NB4 (cell line): ENCODE results near the gene PHF14.

ENCODE experiments used
- DNase-seq: peaks from one replicate; pipeline ENCODE4 v3.0.0; 2010; ENCODE audit warnings: low read depth
- H3K4me3 ChIP-seq: one replicate; pipeline ENCODE4 v1.5.1; 2011; ENCODE audit warnings: mild to moderate bottlenecking, low read depth, low read length, moderate library complexity
- MYC ChIP-seq: IDR thresholded peaks from 2 replicates; pipeline ENCODE4 v1.6.1; 2011; ENCODE audit warnings: low read depth, low read length
- POLR2A ChIP-seq: IDR thresholded peaks from 2 replicates; pipeline ENCODE4 v1.6.1; 2011; ENCODE audit warnings: mild to moderate bottlenecking; ENCODE audit not compliant: insufficient read length; ENCODE audit errors: extremely low read depth
- TF ChIP-seq, protein P1 (sequence below): IDR thresholded peaks from 2 replicates; pipeline ENCODE4 v1.6.1; 2011; ENCODE audit warnings: low read depth, low read length
- TF ChIP-seq, protein P2 (sequence below): IDR thresholded peaks from one replicate; pipeline ENCODE4 v1.5.1; 2012; ENCODE audit warnings: low read depth, low read length

PHF14 gene

DNA sequence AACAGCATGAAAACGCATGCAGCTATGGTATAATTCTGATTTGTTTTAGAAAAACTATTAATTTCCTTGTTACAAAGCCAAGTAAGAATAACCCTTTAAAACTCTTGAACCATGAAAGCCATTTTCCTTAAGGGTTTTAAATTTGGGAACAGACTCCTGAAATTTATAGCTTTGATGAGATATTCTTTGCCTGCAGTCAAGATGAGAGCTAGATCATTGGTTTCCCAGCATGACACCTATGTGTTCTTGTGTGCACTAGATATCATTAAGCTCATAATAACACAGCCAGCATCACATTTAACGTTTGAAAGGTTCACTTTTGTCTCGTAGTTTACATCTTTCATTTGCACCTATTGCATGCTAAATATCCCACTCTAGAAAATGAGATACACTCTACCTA is 202.2 kb downstream of the PHF14 start:
- TF ChIP-seq, protein P1, sequence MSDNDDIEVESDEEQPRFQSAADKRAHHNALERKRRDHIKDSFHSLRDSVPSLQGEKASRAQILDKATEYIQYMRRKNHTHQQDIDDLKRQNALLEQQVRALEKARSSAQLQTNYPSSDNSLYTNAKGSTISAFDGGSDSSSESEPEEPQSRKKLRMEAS = no peak
- TF ChIP-seq MYC (no peak), POLR2A (no peak)
- TF ChIP-seq, protein P2, sequence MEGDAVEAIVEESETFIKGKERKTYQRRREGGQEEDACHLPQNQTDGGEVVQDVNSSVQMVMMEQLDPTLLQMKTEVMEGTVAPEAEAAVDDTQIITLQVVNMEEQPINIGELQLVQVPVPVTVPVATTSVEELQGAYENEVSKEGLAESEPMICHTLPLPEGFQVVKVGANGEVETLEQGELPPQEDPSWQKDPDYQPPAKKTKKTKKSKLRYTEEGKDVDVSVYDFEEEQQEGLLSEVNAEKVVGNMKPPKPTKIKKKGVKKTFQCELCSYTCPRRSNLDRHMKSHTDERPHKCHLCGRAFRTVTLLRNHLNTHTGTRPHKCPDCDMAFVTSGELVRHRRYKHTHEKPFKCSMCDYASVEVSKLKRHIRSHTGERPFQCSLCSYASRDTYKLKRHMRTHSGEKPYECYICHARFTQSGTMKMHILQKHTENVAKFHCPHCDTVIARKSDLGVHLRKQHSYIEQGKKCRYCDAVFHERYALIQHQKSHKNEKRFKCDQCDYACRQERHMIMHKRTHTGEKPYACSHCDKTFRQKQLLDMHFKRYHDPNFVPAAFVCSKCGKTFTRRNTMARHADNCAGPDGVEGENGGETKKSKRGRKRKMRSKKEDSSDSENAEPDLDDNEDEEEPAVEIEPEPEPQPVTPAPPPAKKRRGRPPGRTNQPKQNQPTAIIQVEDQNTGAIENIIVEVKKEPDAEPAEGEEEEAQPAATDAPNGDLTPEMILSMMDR = no peak
- DNase-seq = no peak
- no peak overlapping the region for H3K4me3 ChIP-seq

DNA sequence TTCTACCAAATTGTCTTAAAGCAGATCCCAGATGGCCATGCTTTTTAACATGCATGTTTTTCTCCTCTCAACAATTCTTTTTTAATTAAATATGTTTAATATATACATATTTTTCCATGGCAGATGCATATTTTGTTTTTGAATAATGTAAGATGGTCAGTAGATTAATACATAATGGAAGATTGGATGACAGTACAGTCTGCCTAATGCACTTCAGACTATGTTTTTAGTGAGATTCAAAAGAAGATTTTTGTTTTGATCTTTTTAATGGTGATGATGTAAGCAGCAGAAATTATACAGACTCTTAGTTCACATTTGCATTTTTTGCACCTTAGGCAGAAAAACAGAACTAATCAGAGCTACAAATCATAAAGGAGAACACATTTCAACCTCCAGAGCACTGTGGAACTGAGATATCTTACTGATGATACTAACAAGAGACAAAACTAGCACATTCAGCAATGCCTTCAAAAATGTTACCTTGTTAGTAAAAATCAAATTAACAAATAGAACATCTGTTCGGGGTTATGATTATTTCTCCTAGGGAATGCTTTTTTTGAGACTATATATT is 203.4 kb downstream of the PHF14 start:
- no peak overlapping the region for H3K4me3 ChIP-seq
- TF ChIP-seq, protein P2 = no peak
- TF ChIP-seq POLR2A (no peak), MYC (no peak)
- TF ChIP-seq, protein P1 = no peak
- DNase-seq = no peak

- no peak for DNase-seq
- no peak overlapping the region for H3K4me3 ChIP-seq
- TF ChIP-seq MYC (no peak), POLR2A (no peak)
- TF ChIP-seq, protein P1 = no peak
- TF ChIP-seq, protein P2 = no peak
Observed at GRCh38 chr7:11177793-11178192, 204.1 kb downstream of the PHF14 start.

DNA sequence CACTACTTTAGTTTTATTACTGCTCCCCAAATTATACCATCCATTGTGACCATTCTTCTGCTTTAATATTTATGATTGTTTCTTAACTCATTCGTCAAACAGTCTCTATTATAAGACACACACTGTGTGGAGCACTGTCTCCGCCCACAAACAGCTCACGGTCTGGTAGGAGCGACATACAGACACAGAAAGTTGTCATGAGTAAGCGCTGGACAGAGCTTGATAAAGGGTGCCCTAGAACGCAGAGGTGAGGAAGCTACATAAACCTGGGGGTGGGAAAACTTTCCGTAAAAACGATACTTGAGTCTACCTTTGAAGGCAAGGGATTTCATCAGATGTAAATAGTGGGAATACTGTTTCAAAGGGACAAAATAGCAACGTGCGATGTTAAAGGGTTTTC is 207.9 kb downstream of the PHF14 start:
- H3K4me3 ChIP-seq = no peak overlapping the region
- DNase-seq = no peak
- TF ChIP-seq POLR2A (no peak), MYC (no peak)
- TF ChIP-seq, protein P2 = no peak
- TF ChIP-seq, protein P1 = no peak

- TF ChIP-seq POLR2A (no peak), MYC (no peak)
- TF ChIP-seq, protein P1 = no peak
- TF ChIP-seq, protein P2 = no peak
- no peak overlapping the region for H3K4me3 ChIP-seq
- no peak for DNase-seq
Observed at GRCh38 chr7:11182736-11183135, 209.1 kb downstream of the PHF14 start.
